HEK293T (cell line): ENCODE results near the gene RWDD2A.
A peak's percentile ranks its signal among the peaks of the same experiment; 100 is the strongest.
"Not testable (repeated sequence)": the region's sequence is repeated elsewhere in the genome, so short reads cannot be mapped to it uniquely, and the experiment has no call there.

Source experiments
- CTCF ChIA-PET: fragments of 350-600 bp; formaldehyde crosslinking; extraction: SDS; loops from one replicate; lab custom pipeline; 2021; ENCODE audit warnings: antibody characterized with exemption, inconsistent platforms; lab: Yijun Ruan, JAX
- POLR2A ChIA-PET: fragments of 350-600 bp; formaldehyde crosslinking; extraction: SDS; loops from one replicate; lab custom pipeline; 2020; ENCODE audit warnings: antibody characterized with exemption, inconsistent platforms; lab: Yijun Ruan, JAX
- DNase-seq: peaks from one replicate; pipeline ENCODE4 v3.0.0; 2012; ENCODE audit warnings: mixed read lengths; ENCODE audit errors: extremely low spot score
- ARNT ChIP-seq: fragments of 450-650 bp; IDR thresholded peaks from 2 replicates; pipeline ENCODE4 v1.6.1; 2017; ENCODE audit warnings: mild to moderate bottlenecking
- BHLHE40 ChIP-seq: fragments of 450-650 bp; IDR thresholded peaks from 2 replicates; pipeline ENCODE4 v1.6.1; 2016; ENCODE audit warnings: mild to moderate bottlenecking, moderate library complexity, borderline replicate concordance
- CTBP1 ChIP-seq: fragments of 450-650 bp; IDR thresholded peaks from 2 replicates; pipeline ENCODE4 v1.6.1; 2016; ENCODE audit warnings: borderline replicate concordance
- ELF4 ChIP-seq: fragments of 450-650 bp; IDR thresholded peaks from 2 replicates; pipeline ENCODE4 v1.6.1; 2017; ENCODE audit warnings: antibody characterized with exemption
- FOXA1 ChIP-seq: fragments of 450-650 bp; IDR thresholded peaks from 2 replicates; pipeline ENCODE4 v1.6.1; 2016; ENCODE audit warnings: mild to moderate bottlenecking
- FOXK2 ChIP-seq: fragments of 450-650 bp; IDR thresholded peaks from 2 replicates; pipeline ENCODE4 v1.6.1; 2016; ENCODE audit warnings: mild to moderate bottlenecking
- FOXM1 ChIP-seq: fragments of 450-650 bp; IDR thresholded peaks from 2 replicates; pipeline ENCODE4 v1.6.1; 2017; ENCODE audit warnings: mild to moderate bottlenecking, borderline replicate concordance
- HDGF ChIP-seq: fragments of 450-650 bp; IDR thresholded peaks from 2 replicates; pipeline ENCODE4 v1.6.1; 2017; ENCODE audit warnings: antibody characterized with exemption, borderline replicate concordance
- L3MBTL2 ChIP-seq: fragments of 450-650 bp; conservative IDR thresholded peaks from 2 replicates; pipeline ENCODE4 v1.6.1; 2016; ENCODE audit warnings: mild to moderate bottlenecking
- LEF1 ChIP-seq: fragments of 450-650 bp; IDR thresholded peaks from 2 replicates; pipeline ENCODE4 v1.6.1; 2017; ENCODE audit warnings: mild to moderate bottlenecking, borderline replicate concordance
- NFRKB ChIP-seq: fragments of 450-650 bp; IDR thresholded peaks from 2 replicates; pipeline ENCODE4 v1.6.1; 2016; ENCODE audit warnings: mild to moderate bottlenecking, moderate library complexity
- PKNOX1 ChIP-seq: fragments of 450-650 bp; IDR thresholded peaks from 2 replicates; pipeline ENCODE4 v1.6.1; 2016
- SP1 ChIP-seq: fragments of 450-650 bp; IDR thresholded peaks from 2 replicates; pipeline ENCODE4 v1.6.1; 2017
- SUZ12 ChIP-seq: fragments of 450-650 bp; IDR thresholded peaks from 2 replicates; pipeline ENCODE4 v1.6.1; 2016; ENCODE audit warnings: mild to moderate bottlenecking
- TARDBP ChIP-seq: fragments of 450-650 bp; IDR thresholded peaks from 2 replicates; pipeline ENCODE4 v1.6.1; 2016
- ZNF384 ChIP-seq: fragments of 450-650 bp; IDR thresholded peaks from 2 replicates; pipeline ENCODE4 v1.6.1; 2016

The RWDD2A gene

GRCh38 chr6:83190626-83191025, 2.5 kb upstream of the RWDD2A start:
- CTCF ChIA-PET, result no interaction called here
- TF ChIP-seq CTBP1, result no peak
- DNase-seq, result no peak
- POLR2A ChIA-PET, result no interaction called here

GRCh38 chr6:83191974-83192373, 1.2 kb upstream of the RWDD2A start:
- POLR2A ChIA-PET, CTCF ChIA-PET, DNase-seq: not testable (repeated sequence)

- POLR2A ChIA-PET, result no interaction called here
- CTCF ChIA-PET, result no interaction called here
- DNase-seq, result no peak
- TF ChIP-seq SP1 (no peak), LEF1 (no peak), TARDBP (no peak), FOXA1 (no peak), HDGF (no peak), ARNT (no peak), ELF4 (no peak), CTBP1 (no peak), ZNF384 (no peak), FOXM1 (no peak), L3MBTL2 (no peak), FOXK2 (no peak)
Measured at GRCh38 chr6:83192456-83192855, 701 bp upstream of the RWDD2A start.

- POLR2A ChIA-PET, result interaction anchor here (0.6 to 1.5 kb wide), 6 partner anchors 10 to 129 kb away, joined by 3 to 5 read pairs (median 4); partner anchors contain the start of genes DOP1A and UBE3D
- peak; percentile 65 for DNase-seq
Measured at GRCh38 chr6:83193747-83194566, 800 bp downstream of the RWDD2A start.

GRCh38 chr6:83198486-83199172, 5.5 kb downstream of the RWDD2A start:
- CTCF ChIA-PET, result interaction anchor here (0.6 to 1.0 kb wide), 3 partner anchors 16 to 133 kb away, joined by 3 read pairs; no protein-coding TSS in a partner anchor
- POLR2A ChIA-PET, result no interaction called here
- DNase-seq, result no peak
- TF ChIP-seq LEF1 (no peak), HDGF (no peak), FOXA1 (no peak), FOXK2 (no peak), BHLHE40 (no peak), SUZ12 (no peak), SP1 (no peak), FOXM1 (no peak), NFRKB (no peak), CTBP1 (no peak), ELF4 (no peak), ARNT (no peak), L3MBTL2 (no peak)

More at GRCh38 chr6:83193747-83194566, 800 bp downstream of the RWDD2A start:
- CTCF ChIA-PET, result interaction anchor here (1.0 kb wide), 1 partner anchor 129 kb away, joined by 3 read pairs; the partner anchor contains the start of gene UBE3D
- no peak for TF ChIP-seq SUZ12
- 0 out of 2 replicates have a peak, but pooled peaks have one; percentile 31 for TF ChIP-seq L3MBTL2

GRCh38 chr6:83199173-83199862, 6.2 kb downstream of the RWDD2A start:
- no peak for DNase-seq
- no peak for TF ChIP-seq FOXK2
- TF ChIP-seq CTBP1, result no peak
- no peak for TF ChIP-seq ARNT
- TF ChIP-seq ZNF384, result no peak
- TF ChIP-seq HDGF, result no peak
- no peak for TF ChIP-seq BHLHE40
- TF ChIP-seq FOXA1, result no peak
- TF ChIP-seq LEF1, result no peak
- TF ChIP-seq SUZ12, result no peak
- TF ChIP-seq PKNOX1, result no peak
- TF ChIP-seq NFRKB, result no peak
- ChIA-PET POLR2A (no interaction called here), CTCF (interaction anchor here (0.8 to 1.0 kb wide), 3 partner anchors 132 to 133 kb away, joined by 3 read pairs; no protein-coding TSS in a partner anchor)

GRCh38 chr6:83199863-83200225, 6.7 kb downstream of the RWDD2A start:
- POLR2A ChIA-PET, result no interaction called here
- CTCF ChIA-PET, result interaction anchor here (1.0 kb wide), 1 partner anchor 134 kb away, joined by 3 read pairs; no protein-coding TSS in a partner anchor
- TF ChIP-seq FOXA1 (no peak), FOXM1 (no peak), PKNOX1 (no peak), NFRKB (no peak), L3MBTL2 (no peak), ZNF384 (no peak), SUZ12 (no peak), HDGF (no peak), TARDBP (no peak), LEF1 (no peak), FOXK2 (no peak), SP1 (no peak), BHLHE40 (no peak), ARNT (no peak), CTBP1 (no peak), ELF4 (no peak)
- no peak for DNase-seq
